HG03521 (cell line): ENCODE data around the gene TENT4A.

Experiments
- ATAC-seq: cut with Tn5 transposase; IDR thresholded peaks from one replicate; pipeline ENCODE4 v1.9.1; 2021; ENCODE audit warnings: mild to moderate bottlenecking, moderate library complexity; ENCODE audit not compliant: unreplicated experiment

Gene TENT4A

DNA sequence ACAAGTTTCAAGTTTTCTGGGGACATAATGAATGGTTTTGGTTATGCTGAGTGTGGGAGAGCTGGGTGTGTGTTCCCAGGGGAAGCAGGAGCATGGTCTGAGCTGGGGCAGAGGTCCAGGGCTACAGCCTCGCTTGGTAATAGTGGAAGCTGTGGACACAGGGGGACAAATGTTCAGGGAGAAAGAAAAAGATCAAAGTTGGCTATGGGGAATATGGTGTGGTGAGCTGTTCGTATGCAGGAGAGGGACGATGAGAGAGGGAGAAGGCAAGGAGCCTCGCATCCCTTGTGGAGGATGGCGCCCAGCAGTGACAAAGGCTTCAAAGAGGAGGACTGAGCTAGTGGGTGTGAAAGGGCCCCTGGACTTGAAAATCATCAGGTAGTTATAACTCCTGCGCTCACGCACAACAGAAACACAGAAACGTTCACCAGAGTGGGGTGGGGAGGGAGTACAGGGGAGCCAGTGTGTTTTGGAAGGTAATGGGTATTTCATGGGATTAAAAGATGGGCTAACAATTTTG lies 77.2 kb downstream of the TENT4A start:
- no peak for ATAC-seq

DNA sequence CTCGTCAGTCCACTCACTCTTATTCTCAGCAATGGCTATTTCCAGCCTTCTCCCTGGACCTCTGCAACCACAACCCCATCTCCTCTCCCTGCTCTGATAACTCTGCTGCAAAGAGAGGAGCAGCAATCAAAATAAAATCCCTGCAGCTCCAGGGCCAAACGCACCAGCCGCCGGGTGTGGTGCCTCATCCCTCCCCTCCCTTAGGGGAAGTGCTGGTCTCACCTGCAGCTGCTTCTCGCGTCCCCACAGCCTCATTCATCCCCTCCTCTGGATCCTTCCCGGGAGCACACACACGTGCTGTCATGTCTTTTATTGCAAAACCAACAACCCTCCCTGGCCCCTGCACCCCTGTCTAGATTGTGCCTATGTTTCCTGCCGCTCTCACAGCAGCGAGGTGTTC lies 77.8 kb downstream of the TENT4A start:
- ATAC-seq: no peak

DNA sequence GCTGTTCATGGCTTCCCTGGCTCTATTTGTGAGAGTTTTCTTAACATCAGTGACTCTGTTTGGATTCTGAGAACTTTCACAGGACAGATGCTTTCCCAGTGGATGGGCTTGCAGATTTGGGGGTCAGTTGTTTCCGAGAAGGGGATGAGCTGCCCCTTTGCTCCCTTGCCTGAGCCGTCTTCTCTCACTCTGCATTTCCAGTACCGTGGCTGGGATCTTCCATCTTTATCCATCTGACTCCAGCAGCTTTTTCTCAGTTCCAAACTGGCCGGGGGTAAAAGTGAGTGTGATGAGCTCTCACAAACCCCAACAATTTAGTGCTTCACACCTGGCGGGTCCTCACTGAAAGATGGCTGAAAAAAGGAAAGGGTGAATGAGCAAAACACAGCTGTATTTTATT lies 79.1 kb downstream of the TENT4A start:
- no peak for ATAC-seq

DNA sequence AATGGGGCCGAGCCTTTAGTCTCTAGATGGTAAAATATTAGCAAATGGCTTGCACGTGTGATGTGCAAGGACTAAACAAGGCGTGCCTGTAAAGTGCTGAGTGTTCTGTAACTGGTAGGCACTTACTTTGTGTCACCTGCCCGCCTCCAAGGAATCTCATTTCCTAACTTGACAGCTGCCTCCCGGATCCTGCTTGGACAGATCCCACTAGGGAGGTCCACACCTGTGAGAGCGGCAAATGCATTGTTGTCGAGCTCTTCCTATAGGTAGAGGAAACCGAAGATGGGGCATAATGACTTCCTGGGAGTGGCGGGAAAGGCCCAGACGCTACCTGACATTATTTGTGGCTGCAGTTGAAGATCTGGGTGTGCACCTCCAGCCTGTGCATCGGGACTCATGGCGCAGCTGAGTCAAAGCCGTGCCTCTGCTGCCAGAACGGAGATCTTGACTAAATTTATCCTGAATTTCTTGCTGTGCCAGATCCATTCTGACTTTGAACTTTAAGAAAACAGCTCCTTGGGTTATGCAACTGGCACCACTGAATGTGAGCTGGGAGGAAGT lies 79.8 kb downstream of the TENT4A start:
- no peak for ATAC-seq

GRCh38 chr5:6801236-6801635 lies 88.0 kb downstream of the TENT4A start:
- ATAC-seq: no peak

DNA sequence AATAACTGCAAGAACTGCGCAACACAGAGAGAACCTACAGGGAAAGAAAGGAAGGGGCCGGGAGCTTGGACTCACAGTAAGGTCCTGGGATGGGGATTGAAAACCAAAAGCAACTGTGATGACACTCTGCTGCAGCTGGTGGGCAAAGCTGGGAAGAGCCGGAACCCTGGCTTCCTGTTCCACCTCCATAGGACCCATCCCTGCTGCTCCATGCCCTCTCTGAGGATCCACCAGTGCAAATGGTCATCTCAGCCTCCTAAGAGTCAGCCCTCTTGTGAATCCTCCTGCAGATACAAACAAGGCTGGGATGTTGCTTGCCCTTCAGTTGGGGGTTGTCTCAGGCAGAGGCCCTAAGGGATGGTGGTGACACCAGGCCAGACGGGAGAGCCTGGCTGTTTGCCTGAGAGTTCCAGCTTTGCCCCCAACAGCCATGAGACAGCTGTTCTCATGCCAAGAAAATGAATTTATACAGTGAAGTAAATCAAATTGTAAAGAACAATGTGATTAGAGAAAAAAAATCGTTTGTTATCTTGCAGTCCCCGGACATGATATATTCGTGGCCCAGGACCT lies 90.8 kb downstream of the TENT4A start:
- no peak for ATAC-seq

GRCh38 chr5:6804766-6805501 lies 91.7 kb downstream of the TENT4A start:
- ATAC-seq: no peak

DNA sequence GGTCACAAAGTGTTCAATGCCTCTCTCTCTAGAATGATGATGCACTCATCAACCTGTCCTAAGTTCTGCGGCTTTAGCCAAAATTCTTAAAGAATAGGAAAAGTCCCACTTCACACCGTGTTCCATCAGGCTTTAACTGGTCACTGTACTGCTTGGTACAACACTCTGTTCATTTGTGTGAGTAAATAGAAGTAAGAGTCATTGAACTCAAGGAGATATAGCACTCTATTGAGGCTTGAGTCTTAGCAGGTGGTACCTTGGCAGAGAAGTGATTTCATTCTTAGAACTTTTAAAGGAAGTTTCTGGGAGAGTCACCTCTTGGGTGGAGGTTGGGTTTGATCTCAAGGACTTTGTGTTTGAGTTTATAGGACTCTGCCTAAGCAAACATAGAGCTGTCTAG lies 92.6 kb downstream of the TENT4A start:
- ATAC-seq: no peak
